Suprapubic skin (tissue), 4 donors: ENCODE results near the gene HOXB8. TPM values are rescaled to one million over a fixed set of nuclear protein-coding genes. Genes with fewer than 3 reads are reported as not detected.

Experiments
- DNase-seq, 2 donors: peaks; one replicate each; pipeline ENCODE4 v3.0.0-alpha.2; 2019; ENCODE audit warnings: low spot score in 2 of 2
- H3K27ac ChIP-seq: fragments of 200-600 bp; sonication (generic); one replicate; pipeline ENCODE4 v1.5.1; 2019
- H3K27me3 ChIP-seq: fragments of 200-600 bp; sonication (generic); one replicate; pipeline ENCODE4 v1.5.1; 2019
- H3K36me3 ChIP-seq: fragments of 200-600 bp; sonication (generic); one replicate; pipeline ENCODE4 v1.5.1; 2019
- H3K4me1 ChIP-seq: fragments of 200-600 bp; sonication (generic); one replicate; pipeline ENCODE4 v1.5.1; 2019
- H3K4me3 ChIP-seq: fragments of 200-600 bp; sonication (generic); one replicate; pipeline ENCODE4 v1.5.1; 2019; ENCODE audit warnings: mild to moderate bottlenecking
- H3K9me3 ChIP-seq: fragments of 200-600 bp; sonication (generic); one replicate; pipeline ENCODE4 v1.5.1; 2019
- CTCF ChIP-seq, 2 donors: fragments of 200-600 bp in 1 of 2; fragments of 450-650 bp in 1 of 2; sonication (generic) in 1 of 2; IDR thresholded peaks; one replicate each; pipeline ENCODE4 v1.5.1; 2016 to 2019; ENCODE audit warnings: antibody characterized with exemption in 2 of 2, mild to moderate bottlenecking in 1 of 2, moderate library complexity in 1 of 2
- EP300 ChIP-seq: sonication (generic); formaldehyde crosslinking; IDR thresholded peaks from one replicate; pipeline ENCODE4 v1.6.1; 2017; ENCODE audit warnings: antibody characterized with exemption
- POLR2A ChIP-seq, 2 donors: fragments of 450-650 bp; IDR thresholded peaks; one replicate each; pipeline ENCODE4 v1.6.1; 2017; ENCODE audit warnings: antibody characterized with exemption in 2 of 2, mild to moderate bottlenecking in 2 of 2, moderate library complexity in 2 of 2
- POLR2AphosphoS5 ChIP-seq, 3 donors: sonication (generic); formaldehyde crosslinking; IDR thresholded peaks; one replicate each; pipeline ENCODE4 v1.6.1; 2017; ENCODE audit warnings: antibody characterized with exemption in 3 of 3
- WGBS: methylation state at CpG from one replicate; pipeline ENCODE4 v1.1.5; 2018; 5-methylcytosine and 5-hydroxymethylcytosine counted together
- total RNA-seq, 4 donors: library from RNA; depleted of rRNA; stranded (reverse); fragments of >200 nt; gene quantifications; one replicate each; pipeline ENCODE4 v1.1.0, GENCODE V29; 2016

The HOXB8 gene
- total RNA-seq, 4 donors from 2014 or later: not detected

GRCh38 chr17:48631693-48632578 lies 16.8 kb upstream of the HOXB8 start:
- Histone ChIP-seq H3K4me1 (peaks cover 13% of the 10 kb centered on the region), H3K36me3 (no peaks in the 10 kb centered on the region), H3K27me3 (peaks cover 100% of the 10 kb centered on the region), H3K9me3 (no peaks in the 10 kb centered on the region), H3K27ac (no peak overlapping the region), H3K4me3 (no peak overlapping the region)
- TF ChIP-seq CTCF (IDR thresholded peaks at IDR 0.05) (no peak), EP300 (no peak), POLR2AphosphoS5 (IDR thresholded peaks at IDR 0.05) (no peak), POLR2A (IDR thresholded peaks at IDR 0.05) (no peak)
- DNase-seq: peak in 1 of 2 donors; percentile 43
- 77% methylated on average over 5 of the region's 7 CpGs for WGBS

DNA sequence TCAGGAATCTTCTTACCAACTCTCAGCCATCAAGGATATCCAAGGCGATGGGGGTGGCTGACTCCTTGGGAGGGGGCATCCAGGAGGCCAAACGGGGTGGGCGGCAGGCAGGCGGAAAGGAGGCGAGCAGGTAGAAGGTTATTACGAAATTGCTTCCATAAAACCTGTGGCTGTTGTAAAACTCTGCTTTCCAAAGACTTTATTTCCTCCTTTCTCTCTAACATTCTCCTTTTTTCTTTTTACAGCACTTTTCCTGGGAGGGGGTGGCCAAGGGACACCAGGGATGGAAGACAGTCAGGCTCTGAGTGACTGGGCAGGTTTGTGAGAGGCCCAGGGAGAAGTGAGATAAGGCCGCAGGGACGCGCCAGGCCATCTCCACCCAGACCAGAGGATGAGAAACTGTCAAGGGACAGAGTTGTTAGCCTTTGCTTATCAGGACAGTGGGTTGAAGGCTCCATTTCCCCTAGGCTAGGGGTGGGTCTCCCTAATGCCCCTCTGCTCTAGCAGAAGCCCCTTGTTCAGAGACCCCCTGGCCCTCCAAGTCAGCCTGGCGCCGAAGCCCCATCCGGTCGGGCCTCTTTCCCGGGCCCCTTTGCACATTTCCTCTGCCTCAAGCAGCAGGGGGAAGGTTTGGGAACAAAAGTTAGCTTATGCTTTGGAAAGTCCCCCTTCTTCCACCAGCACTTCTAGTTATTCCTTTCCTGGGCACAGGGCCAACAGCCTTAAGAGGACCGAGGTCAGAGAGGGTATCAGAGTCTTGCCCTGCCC lies 16.0 kb upstream of the HOXB8 start:
- Histone ChIP-seq H3K4me1 (peaks cover 19% of the 10 kb centered on the region), H3K36me3 (no peaks in the 10 kb centered on the region), H3K9me3 (no peaks in the 10 kb centered on the region), H3K27me3 (peaks cover 100% of the 10 kb centered on the region), H3K4me3 (no peak overlapping the region), H3K27ac (no peak overlapping the region)
- TF ChIP-seq POLR2AphosphoS5 (IDR thresholded peaks at IDR 0.05) (no peak), CTCF (IDR thresholded peaks at IDR 0.05) (no peak), EP300 (no peak), POLR2A (IDR thresholded peaks at IDR 0.05) (no peak)
- no peak for DNase-seq
- WGBS: 60% methylated on average over 10 of the region's 15 CpGs

GRCh38 chr17:48630009-48630924 lies 15.2 kb upstream of the HOXB8 start:
- Histone ChIP-seq H3K9me3 (no peaks in the 10 kb centered on the region), H3K27ac (no peak overlapping the region), H3K36me3 (no peaks in the 10 kb centered on the region), H3K27me3 (peaks cover 100% of the 10 kb centered on the region), H3K4me1 (peaks cover 27% of the 10 kb centered on the region), H3K4me3 (no peak overlapping the region)
- TF ChIP-seq CTCF (IDR thresholded peaks at IDR 0.05) (no peak), EP300 (no peak), POLR2A (IDR thresholded peaks at IDR 0.05) (no peak), POLR2AphosphoS5 (IDR thresholded peaks at IDR 0.05) (no peak)
- DNase-seq: no peak
- 64% methylated on average over 15 of the region's 15 CpGs for WGBS

DNA sequence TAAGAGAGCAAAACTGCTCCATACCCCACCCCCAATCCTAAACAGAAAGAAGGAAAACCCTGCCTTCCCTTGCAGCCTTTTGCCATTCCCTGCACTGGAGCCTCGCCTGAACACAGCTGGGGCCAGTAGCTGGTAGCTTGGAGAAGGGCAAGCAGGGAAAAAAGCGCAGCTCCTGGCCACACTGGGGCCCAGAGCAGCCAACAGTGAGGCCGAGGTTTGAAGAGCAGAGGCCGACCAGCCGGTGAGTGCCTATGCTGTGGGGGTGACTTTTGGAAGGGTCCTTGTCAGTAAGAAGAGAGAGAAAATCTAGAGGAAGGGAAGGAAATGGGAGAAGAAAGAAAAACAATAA lies 14.3 kb upstream of the HOXB8 start:
- H3K27ac ChIP-seq: no peak overlapping the region
- TF ChIP-seq EP300 (no peak), POLR2A (IDR thresholded peaks at IDR 0.05) (no peak), CTCF (IDR thresholded peaks at IDR 0.05) (no peak), POLR2AphosphoS5 (IDR thresholded peaks at IDR 0.05) (no peak)
- peaks cover 100% of the 10 kb centered on the region for H3K27me3 ChIP-seq
- 69% methylated on average over 5 of the region's 5 CpGs for WGBS
- H3K36me3 ChIP-seq: no peaks in the 10 kb centered on the region
- H3K9me3 ChIP-seq: no peaks in the 10 kb centered on the region
- H3K4me1 ChIP-seq: peaks cover 34% of the 10 kb centered on the region
- H3K4me3 ChIP-seq: no peak overlapping the region
- DNase-seq: no peak
